ENCODE measurements around the gene CKB.
A peak's percentile ranks its signal among the peaks of the same experiment; 100 is the strongest.

Gene CKB

DNA sequence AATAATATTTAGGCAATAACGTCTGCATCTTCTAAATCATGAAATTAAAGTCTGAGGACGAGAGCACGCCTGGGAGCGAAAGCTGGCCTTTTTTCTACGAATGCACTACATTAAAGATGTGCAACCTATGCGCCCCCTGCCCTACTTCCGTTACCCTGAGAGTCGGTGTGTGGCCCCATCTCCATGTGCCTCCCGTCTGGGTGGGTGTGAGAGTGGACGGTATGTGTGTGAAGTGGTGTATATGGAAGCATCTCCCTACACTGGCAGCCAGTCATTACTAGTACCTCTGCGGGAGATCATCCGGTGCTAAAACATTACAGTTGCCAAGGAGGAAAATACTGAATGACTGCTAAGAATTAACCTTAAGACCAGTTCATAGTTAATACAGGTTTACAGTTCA is 19.3 kb downstream of the CKB start:
- H3K4me3 ChIP-seq (replicated peaks; ENCODE audit: low read depth, low read length): no peak overlapping the region
- no peaks in the 10 kb centered on the region for H3K27me3 ChIP-seq (replicated peaks; ENCODE audit: control insufficient read depth, insufficient read depth, low read length)
- TF ChIP-seq, protein P1, sequence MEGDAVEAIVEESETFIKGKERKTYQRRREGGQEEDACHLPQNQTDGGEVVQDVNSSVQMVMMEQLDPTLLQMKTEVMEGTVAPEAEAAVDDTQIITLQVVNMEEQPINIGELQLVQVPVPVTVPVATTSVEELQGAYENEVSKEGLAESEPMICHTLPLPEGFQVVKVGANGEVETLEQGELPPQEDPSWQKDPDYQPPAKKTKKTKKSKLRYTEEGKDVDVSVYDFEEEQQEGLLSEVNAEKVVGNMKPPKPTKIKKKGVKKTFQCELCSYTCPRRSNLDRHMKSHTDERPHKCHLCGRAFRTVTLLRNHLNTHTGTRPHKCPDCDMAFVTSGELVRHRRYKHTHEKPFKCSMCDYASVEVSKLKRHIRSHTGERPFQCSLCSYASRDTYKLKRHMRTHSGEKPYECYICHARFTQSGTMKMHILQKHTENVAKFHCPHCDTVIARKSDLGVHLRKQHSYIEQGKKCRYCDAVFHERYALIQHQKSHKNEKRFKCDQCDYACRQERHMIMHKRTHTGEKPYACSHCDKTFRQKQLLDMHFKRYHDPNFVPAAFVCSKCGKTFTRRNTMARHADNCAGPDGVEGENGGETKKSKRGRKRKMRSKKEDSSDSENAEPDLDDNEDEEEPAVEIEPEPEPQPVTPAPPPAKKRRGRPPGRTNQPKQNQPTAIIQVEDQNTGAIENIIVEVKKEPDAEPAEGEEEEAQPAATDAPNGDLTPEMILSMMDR (IDR thresholded peaks at IDR 0.05; ENCODE audit: insufficient read depth, low read length, poor library complexity, severe bottlenecking): no peak
- no peak for DNase-seq (ENCODE audit: extremely low read depth, insufficient read length)
- H3K36me3 ChIP-seq (ENCODE audit: control insufficient read depth, insufficient read depth, low read length): peaks cover 35% of the 10 kb centered on the region

DNA sequence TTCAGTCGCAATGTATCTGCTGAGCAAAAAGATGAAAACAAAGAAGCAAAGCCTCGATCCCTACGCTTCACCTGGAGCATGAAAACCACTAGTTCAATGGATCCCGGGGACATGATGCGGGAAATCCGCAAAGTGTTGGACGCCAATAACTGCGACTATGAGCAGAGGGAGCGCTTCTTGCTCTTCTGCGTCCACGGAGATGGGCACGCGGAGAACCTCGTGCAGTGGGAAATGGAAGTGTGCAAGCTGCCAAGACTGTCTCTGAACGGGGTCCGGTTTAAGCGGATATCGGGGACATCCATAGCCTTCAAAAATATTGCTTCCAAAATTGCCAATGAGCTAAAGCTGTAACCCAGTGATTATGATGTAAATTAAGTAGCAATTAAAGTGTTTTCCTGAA is 19.8 kb downstream of the CKB start:
- Histone ChIP-seq H3K27me3 (replicated peaks; ENCODE audit: control insufficient read depth, insufficient read depth, low read length) (no peaks in the 10 kb centered on the region), H3K4me3 (replicated peaks; ENCODE audit: low read depth, low read length) (no peak overlapping the region), H3K36me3 (ENCODE audit: control insufficient read depth, insufficient read depth, low read length) (peaks cover 35% of the 10 kb centered on the region)
- TF ChIP-seq, protein P1 (IDR thresholded peaks at IDR 0.05; ENCODE audit: insufficient read depth, low read length, poor library complexity, severe bottlenecking): no peak
- no peak for DNase-seq (ENCODE audit: extremely low read depth, insufficient read length)

DNA sequence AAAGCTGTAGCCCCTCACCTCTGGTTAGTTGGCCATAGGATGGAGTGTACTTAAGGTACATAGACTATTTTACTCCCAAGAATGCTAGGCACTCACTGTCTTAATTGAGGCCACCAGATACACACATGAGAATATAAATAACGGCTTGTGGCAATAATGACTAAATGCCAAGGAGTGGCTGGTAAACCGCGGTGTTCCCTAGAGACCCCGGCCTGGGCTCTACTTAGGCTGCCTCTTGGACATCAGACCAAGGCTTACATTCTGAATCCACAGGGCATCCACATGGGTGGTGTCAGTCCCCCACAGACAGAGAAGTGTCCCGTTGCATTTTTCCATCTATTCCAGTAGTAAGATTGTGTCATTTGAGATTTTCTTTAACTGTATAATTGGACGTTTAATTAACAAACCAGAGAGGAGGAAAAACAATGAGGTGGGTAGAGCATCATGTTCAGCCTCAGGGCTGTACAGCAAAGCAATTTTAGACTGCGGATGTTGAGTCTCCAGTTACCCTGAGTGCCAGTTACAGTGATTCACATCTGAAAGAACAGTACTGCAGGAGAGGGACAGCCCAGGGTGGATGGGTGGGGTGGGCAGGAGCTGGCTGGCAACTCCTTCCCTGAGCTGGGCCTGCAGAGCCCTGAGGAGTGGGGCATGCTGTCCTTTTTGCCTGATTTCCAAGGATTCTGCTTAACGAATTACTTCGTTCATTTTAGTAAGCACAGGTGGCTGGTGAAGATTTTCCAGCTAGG is 20.5 kb downstream of the CKB start:
- H3K27me3 ChIP-seq (replicated peaks; ENCODE audit: control insufficient read depth, insufficient read depth, low read length): no peaks in the 10 kb centered on the region
- no peak for DNase-seq (ENCODE audit: extremely low read depth, insufficient read length)
- peaks cover 33% of the 10 kb centered on the region for H3K36me3 ChIP-seq (ENCODE audit: control insufficient read depth, insufficient read depth, low read length)
- H3K4me3 ChIP-seq (replicated peaks; ENCODE audit: low read depth, low read length): no peak overlapping the region
- TF ChIP-seq, protein P1 (IDR thresholded peaks at IDR 0.05; ENCODE audit: insufficient read depth, low read length, poor library complexity, severe bottlenecking): no peak

DNA sequence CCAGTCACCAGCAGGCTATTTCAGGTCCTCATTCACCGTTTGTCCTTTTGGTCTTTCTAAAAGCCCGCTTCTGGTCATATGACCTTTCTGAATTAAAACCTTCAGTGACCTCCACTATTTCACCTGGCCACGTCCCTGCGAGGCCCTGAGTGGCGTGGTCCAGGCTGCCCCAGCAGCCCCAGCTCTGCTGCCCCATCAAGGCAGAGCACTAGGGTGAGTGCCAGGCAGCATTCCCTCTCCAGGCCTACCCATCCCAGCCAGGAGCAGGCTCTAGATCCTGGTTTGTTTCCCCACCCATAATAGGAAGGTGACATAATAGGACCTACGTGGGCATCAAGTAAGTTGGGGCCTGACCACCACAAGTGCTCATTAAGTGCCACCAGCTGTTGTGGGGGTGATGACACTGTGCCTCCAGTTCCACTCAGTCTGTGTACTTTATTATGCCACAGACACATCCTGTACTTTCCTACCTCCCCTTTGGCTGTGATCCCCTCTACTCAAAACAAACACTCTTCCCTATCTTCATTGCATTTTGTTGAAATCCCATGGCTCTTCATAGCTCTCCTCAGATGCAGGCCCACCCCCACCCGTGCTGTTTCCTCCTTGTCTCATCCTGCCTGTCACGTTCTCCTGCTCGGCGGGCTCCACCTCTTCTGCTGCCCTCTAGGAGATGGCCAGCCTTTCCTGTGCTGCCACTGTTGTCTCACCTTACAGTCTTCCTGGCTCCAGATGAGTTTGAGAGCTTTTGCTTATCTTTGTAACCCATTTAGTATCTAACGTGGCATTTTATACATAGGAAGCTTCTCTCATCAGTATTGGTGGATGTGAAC is 21.4 kb downstream of the CKB start:
- Histone ChIP-seq H3K4me3 (replicated peaks; ENCODE audit: low read depth, low read length) (no peak overlapping the region), H3K36me3 (ENCODE audit: control insufficient read depth, insufficient read depth, low read length) (peaks cover 33% of the 10 kb centered on the region), H3K27me3 (replicated peaks; ENCODE audit: control insufficient read depth, insufficient read depth, low read length) (no peaks in the 10 kb centered on the region)
- DNase-seq (ENCODE audit: extremely low read depth, insufficient read length): no peak
- TF ChIP-seq, protein P1 (IDR thresholded peaks at IDR 0.05; ENCODE audit: insufficient read depth, low read length, poor library complexity, severe bottlenecking): no peak

DNA sequence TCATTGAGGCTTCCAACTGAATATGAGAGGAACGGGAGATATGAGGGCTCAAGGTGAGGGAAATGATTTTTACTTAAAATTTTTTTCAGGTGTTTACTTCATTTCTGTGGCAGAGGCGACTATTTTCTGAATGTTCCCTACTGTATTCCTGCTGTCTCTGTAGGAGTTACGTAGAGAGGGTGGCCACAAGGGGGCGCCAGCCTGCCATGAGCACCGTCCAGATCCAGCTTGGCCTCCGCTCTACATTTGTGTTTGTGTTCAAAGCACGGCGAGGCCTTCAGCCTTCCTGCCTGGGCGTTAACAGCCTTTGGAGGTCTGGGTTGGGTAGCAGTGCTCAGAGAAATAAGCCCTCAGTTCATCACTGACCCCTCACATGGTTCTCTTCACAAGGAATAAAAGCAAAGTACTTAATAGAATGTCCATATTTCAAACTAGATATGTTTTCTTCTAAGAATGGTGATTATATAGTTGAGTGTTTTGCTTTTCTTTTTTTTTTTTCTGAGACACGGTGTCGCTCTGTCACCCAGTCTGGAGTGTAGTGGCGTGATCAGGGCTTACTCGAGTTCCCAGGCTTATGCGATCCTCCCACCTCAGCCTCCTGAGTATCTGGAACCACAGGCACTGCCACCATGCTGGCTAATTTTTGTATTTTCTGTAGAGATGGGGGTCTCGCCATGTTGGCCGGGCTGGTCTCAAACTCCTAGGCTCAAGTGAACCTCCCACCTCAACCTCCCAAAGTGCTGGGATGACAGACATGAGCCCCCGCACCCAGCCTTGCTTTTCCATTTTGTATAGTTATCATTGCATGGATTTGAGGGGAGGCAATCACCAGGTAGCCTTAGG is 22.3 kb downstream of the CKB start:
- Histone ChIP-seq H3K4me3 (replicated peaks; ENCODE audit: low read depth, low read length) (no peak overlapping the region), H3K27me3 (replicated peaks; ENCODE audit: control insufficient read depth, insufficient read depth, low read length) (no peaks in the 10 kb centered on the region), H3K36me3 (ENCODE audit: control insufficient read depth, insufficient read depth, low read length) (peaks cover 31% of the 10 kb centered on the region)
- no peak for DNase-seq (ENCODE audit: extremely low read depth, insufficient read length)
- TF ChIP-seq, protein P1 (IDR thresholded peaks at IDR 0.05; ENCODE audit: insufficient read depth, low read length, poor library complexity, severe bottlenecking): peak; percentile 98

Data from GM06990 (cell line).